Stimulated activated naive CD8-positive, alpha-beta T cell treated with anti-CD3 and anti-CD28 coated beads, Interleukin-15, Interleukin-2, amounts not matched to agents 100 U/mL and 50 U/mL, for 24 hours (primary cell): ENCODE measurements around the gene BUD23.
"Not testable (repeated sequence)": the region's sequence is repeated elsewhere in the genome, so short reads cannot be mapped to it uniquely, and the experiment has no call there.

Experiments used
- ATAC-seq: fragments of 150-1000 bp; cut with Tn5 transposase; one replicate; pipeline ENCODE4 v1.10.0; 2021
- DNase-seq: peaks from one replicate; pipeline ENCODE4 v3.0.0; 2021

Gene BUD23

GRCh38 chr7:73668103-73668885 lies 15.1 kb upstream of the BUD23 start:
- DNase-seq (no peak), ATAC-seq (no peak)

GRCh38 chr7:73668886-73669230 lies 14.5 kb upstream of the BUD23 start:
- ATAC-seq = no peak
- DNase-seq = no peak

GRCh38 chr7:73669288-73669701 lies 14.1 kb upstream of the BUD23 start:
- ATAC-seq = no peak
- no peak for DNase-seq

- ATAC-seq (no peak), DNase-seq (no peak)
Measured at GRCh38 chr7:73669858-73670385, 13.5 kb upstream of the BUD23 start.

GRCh38 chr7:73671322-73671661 lies 12.1 kb upstream of the BUD23 start:
- DNase-seq (no peak), ATAC-seq (no peak)

GRCh38 chr7:73671857-73672445 lies 11.4 kb upstream of the BUD23 start:
- ATAC-seq = no peak

GRCh38 chr7:73674468-73675124 lies 8.8 kb upstream of the BUD23 start:
- no peak for ATAC-seq
- DNase-seq = no peak

More at GRCh38 chr7:73671857-73672445, 11.4 kb upstream of the BUD23 start:
- DNase-seq = no peak

- not testable (repeated sequence) for DNase-seq, ATAC-seq
Measured at GRCh38 chr7:73676062-73676461, 7.3 kb upstream of the BUD23 start.

GRCh38 chr7:73678862-73679261 lies 4.5 kb upstream of the BUD23 start:
- ATAC-seq (no peak), DNase-seq (no peak)

GRCh38 chr7:73679709-73680108 lies 3.7 kb upstream of the BUD23 start:
- ATAC-seq = no peak

GRCh38 chr7:73680501-73680900 lies 2.9 kb upstream of the BUD23 start:
- no peak for ATAC-seq
- DNase-seq = no peak

More at GRCh38 chr7:73679709-73680108, 3.7 kb upstream of the BUD23 start:
- no peak for DNase-seq

- ATAC-seq (no peak), DNase-seq (no peak)
Measured at GRCh38 chr7:73681031-73681430, 2.4 kb upstream of the BUD23 start.

- no peak for ATAC-seq
- DNase-seq = peak; percentile 30
Measured at GRCh38 chr7:73682745-73683055, 697 bp upstream of the BUD23 start.

GRCh38 chr7:73683788-73684693 lies 644 bp downstream of the BUD23 start:
- ATAC-seq (peak; percentile 0), DNase-seq (peak; percentile 30)

- no peak for DNase-seq
- no peak for ATAC-seq
Measured at GRCh38 chr7:73685311-73685710, 1.9 kb downstream of the BUD23 start.

- no peak for ATAC-seq
- DNase-seq = no peak
Measured at GRCh38 chr7:73688288-73688687, 4.9 kb downstream of the BUD23 start.

GRCh38 chr7:73690646-73691045 lies 7.2 kb downstream of the BUD23 start:
- no peak for ATAC-seq

GRCh38 chr7:73696372-73696771 lies 13.0 kb downstream of the BUD23 start:
- DNase-seq (no peak), ATAC-seq (no peak)

More at GRCh38 chr7:73690646-73691045, 7.2 kb downstream of the BUD23 start:
- no peak for DNase-seq

GRCh38 chr7:73698410-73698809 lies 15.0 kb downstream of the BUD23 start:
- DNase-seq = no peak
- ATAC-seq = no peak

GRCh38 chr7:73699370-73700068 lies 16.1 kb downstream of the BUD23 start:
- no peak for ATAC-seq
- no peak for DNase-seq

GRCh38 chr7:73700069-73700423 lies 16.6 kb downstream of the BUD23 start:
- no peak for ATAC-seq

More at GRCh38 chr7:73700069-73700423, 16.6 kb downstream of the BUD23 start:
- DNase-seq = no peak
